A673 (cell line): Measurements from ENCODE around the gene ADAMTSL3.

ENCODE experiments used
- CTCF ChIP-seq: fragments of 300-800, 200-600 bp; sonication (generic); conservative IDR thresholded peaks from 2 replicates; pipeline ENCODE4 v1.5.1; 2017; ENCODE audit warnings: low read depth, mild to moderate bottlenecking, antibody characterized with exemption, low read length, moderate library complexity, mixed read lengths
- EZH2 ChIP-seq: fragments of 200-600 bp; sonication (generic); IDR thresholded peaks from 2 replicates; pipeline ENCODE4 v1.6.1; 2017; ENCODE audit warnings: borderline replicate concordance, low read depth, mild to moderate bottlenecking, mixed read lengths, antibody characterized with exemption, low read length; ENCODE audit not compliant: poor library complexity, severe bottlenecking

DNA sequence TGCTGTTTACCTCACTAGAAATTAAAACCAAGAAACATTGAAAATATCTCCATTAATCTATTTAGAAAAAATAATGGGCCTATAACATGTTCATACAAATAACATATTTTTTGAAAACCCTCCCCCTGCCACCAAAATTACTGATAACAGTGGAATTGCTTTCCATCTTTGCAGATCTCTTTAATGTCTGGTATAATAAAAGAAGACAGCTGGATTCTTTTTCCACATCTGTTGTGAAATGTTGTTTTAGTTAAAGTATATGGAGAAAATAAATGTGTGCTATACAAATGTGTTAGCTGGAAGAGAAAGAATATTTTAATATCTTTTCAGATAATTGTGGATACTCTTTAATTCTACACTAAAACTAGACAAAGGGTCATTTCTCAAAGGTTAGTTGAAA, 330.7 kb downstream of the ADAMTSL3 start:
- TF ChIP-seq CTCF (no peak), EZH2 (no peak)
